Ishikawa (cell line): Measurements from ENCODE around the gene CNTN4.

Experiments
- CEBPB ChIP-seq: IDR thresholded peaks from 2 replicates; pipeline ENCODE4 v1.6.1; 2012
- CREB1 ChIP-seq: IDR thresholded peaks from 2 replicates; pipeline ENCODE4 v1.6.1; 2012; ENCODE audit warnings: low read depth
- EGR1 ChIP-seq: IDR thresholded peaks from 2 replicates; pipeline ENCODE4 v1.6.1; 2012
- EP300 ChIP-seq: IDR thresholded peaks from 2 replicates; pipeline ENCODE4 v1.6.1; 2012; ENCODE audit warnings: borderline replicate concordance
- FOXM1 ChIP-seq: IDR thresholded peaks from 2 replicates; pipeline ENCODE4 v1.6.1; 2012; ENCODE audit warnings: low read depth, borderline replicate concordance
- NFIC ChIP-seq: IDR thresholded peaks from 2 replicates; pipeline ENCODE4 v1.6.1; 2012
- RAD21 ChIP-seq: IDR thresholded peaks from 2 replicates; pipeline ENCODE4 v1.6.1; 2012; ENCODE audit warnings: low read depth
- REST ChIP-seq: IDR thresholded peaks from 2 replicates; pipeline ENCODE4 v1.6.1; 2012; ENCODE audit warnings: low read depth, mild to moderate bottlenecking
- TAF1 ChIP-seq: IDR thresholded peaks from 2 replicates; pipeline ENCODE4 v1.6.1; 2012; ENCODE audit warnings: low read depth, mild to moderate bottlenecking
- TCF12 ChIP-seq: IDR thresholded peaks from 2 replicates; pipeline ENCODE4 v1.6.1; 2012; ENCODE audit warnings: low read depth
- TEAD4 ChIP-seq: IDR thresholded peaks from 2 replicates; pipeline ENCODE4 v1.6.1; 2012
- USF1 ChIP-seq: IDR thresholded peaks from 2 replicates; pipeline ENCODE4 v1.6.1; 2012
- YY1 ChIP-seq: IDR thresholded peaks from 2 replicates; pipeline ENCODE4 v1.6.1; 2012; ENCODE audit warnings: low read depth
- ZBTB7A ChIP-seq: IDR thresholded peaks from 2 replicates; pipeline ENCODE4 v1.6.1; 2012; ENCODE audit warnings: low read depth
- TF ChIP-seq, protein P1 (sequence below): IDR thresholded peaks from 2 replicates; pipeline ENCODE4 v1.6.1; 2012

The CNTN4 gene

GRCh38 chr3:2090095-2090911, 8.4 kb upstream of the CNTN4 start:
- TF ChIP-seq TCF12 (no peak), EP300 (no peak), ZBTB7A (no peak), CEBPB (no peak), TAF1 (no peak)

DNA sequence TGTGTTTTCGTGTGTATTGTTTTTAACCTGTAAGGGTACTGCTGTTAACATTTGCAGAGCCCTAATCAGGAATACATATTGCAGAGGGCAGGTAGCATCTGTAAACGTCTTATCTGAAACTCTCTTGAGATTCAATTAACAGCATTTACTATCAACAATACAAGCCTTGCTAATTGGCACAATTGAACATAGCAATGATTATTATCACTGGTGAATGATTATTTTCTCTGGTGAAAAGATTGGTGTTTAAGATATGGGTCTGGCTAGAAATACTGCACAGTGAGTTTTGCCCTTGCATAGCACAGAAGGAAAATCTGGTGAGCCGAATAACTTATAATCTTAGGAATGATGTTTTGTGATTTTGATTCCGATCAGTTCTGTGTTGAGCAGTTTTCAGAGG, 5.9 kb upstream of the CNTN4 start:
- no peak for TF ChIP-seq ZBTB7A
- no peak for TF ChIP-seq REST

DNA sequence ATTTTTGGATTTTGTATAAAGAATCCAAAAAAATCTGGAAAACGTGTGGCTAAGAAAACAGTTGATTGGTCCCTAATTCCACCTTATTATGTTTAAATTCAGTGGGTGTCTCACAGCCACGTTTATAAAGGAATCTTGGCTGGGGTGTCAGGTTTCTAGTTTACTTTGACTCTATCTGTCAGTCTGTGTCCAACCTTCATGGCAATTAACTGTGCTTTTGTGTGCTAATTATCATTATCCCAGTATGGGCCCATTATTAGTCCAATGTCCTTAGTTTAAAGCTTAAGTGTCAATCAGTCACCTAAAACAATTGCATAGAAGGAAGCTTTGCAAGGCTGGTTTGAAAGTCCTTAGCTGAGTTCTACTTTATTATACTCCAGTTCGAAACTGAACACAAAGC, 3.7 kb upstream of the CNTN4 start:
- TF ChIP-seq ZBTB7A (no peak), YY1 (no peak), REST (no peak), FOXM1 (no peak), EP300 (no peak), USF1 (no peak), TCF12 (no peak), TAF1 (no peak), NFIC (no peak), CREB1 (no peak), RAD21 (no peak)
- TF ChIP-seq, protein P1, sequence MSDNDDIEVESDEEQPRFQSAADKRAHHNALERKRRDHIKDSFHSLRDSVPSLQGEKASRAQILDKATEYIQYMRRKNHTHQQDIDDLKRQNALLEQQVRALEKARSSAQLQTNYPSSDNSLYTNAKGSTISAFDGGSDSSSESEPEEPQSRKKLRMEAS, result no peak

- no peak for TF ChIP-seq TEAD4
- no peak for TF ChIP-seq CEBPB
- TF ChIP-seq ZBTB7A, result no peak
- no peak for TF ChIP-seq USF1
Observed at GRCh38 chr3:2096216-2096615, 2.5 kb upstream of the CNTN4 start.

DNA sequence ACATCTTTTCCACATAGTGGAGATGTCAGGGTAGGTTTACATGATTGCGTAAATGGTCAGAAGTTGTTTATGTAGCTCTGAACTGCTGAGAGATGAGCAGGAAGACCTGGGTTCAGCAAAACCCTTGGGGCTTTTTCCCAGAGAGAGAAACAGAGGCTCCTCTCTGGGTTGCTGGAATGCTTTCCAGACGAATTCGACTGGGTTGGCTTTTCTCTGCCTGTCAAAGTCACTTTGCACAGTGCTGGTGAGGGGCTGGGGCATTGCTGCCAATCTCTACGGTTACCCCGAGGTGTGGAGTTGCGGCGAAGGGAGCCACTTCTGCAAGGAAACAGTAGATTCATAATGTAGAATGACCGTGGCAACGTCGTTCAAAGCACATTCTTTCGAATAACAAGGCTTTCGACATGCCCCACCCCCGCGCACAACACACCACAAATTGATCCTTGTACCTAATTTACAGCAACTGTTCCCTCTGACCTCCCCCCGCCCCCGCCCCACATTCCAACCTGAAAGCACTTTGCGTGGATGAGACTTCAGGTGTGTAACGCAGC, 950 bp upstream of the CNTN4 start:
- TF ChIP-seq USF1 (no peak), FOXM1 (no peak), TCF12 (no peak), EGR1 (no peak), RAD21 (no peak), ZBTB7A (no peak), CEBPB (no peak), NFIC (no peak)
- TF ChIP-seq, protein P1, result no peak

DNA sequence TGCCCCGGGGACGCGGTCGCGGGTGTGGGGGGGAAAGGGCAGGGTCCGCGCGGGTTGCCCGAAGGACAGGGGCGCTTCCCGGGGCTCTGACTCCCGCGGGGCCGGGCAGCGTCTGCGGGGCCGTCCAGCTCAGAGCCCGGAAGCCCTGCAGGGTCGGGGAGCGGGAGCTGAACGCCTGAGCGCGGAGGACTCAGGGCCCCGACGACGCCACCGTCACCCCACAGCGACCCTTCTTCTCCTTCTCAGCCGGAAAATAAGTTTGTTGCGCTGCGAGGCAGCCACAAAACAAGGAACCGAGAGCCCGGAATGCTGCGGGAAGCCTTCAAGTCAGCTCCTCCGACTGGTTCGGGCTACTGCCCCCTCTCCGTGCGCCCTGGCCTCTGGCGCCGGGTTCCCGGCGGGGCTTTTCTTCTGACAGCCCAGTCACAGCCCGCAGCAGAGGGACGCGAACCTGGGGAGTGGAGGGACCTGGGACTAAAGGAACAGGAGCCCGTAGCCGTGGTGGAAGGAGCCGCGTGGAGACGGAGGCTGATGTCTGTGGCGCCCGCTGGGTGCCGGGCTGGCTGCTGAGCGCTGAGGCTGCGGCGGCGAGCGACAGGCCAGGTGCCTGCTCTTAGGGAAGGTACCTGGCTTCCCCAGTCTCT, 484 bp downstream of the CNTN4 start:
- no peak for TF ChIP-seq TEAD4
- TF ChIP-seq FOXM1, result no peak
- no peak for TF ChIP-seq RAD21
- no peak for TF ChIP-seq EGR1
- TF ChIP-seq TCF12, result no peak
- TF ChIP-seq CREB1, result no peak
